Measurements from ENCODE around the gene GAS7.

GRCh38 chr17:9906616-9907015 lies 291.8 kb downstream of the GAS7 start:
- TF ChIP-seq POLR2AphosphoS5 (IDR thresholded peaks at IDR 0.05; ENCODE audit: low read depth) (no peak), CTCF (IDR thresholded peaks at IDR 0.05; ENCODE audit: insufficient read depth, low read length) (no peak), REST (IDR thresholded peaks at IDR 0.05; ENCODE audit: insufficient replicate concordance, low read depth) (no peak), GABPA (IDR thresholded peaks at IDR 0.05; ENCODE audit: low read depth) (no peak)
